ENCODE measurements around the gene TAB2.

The TAB2 gene

DNA sequence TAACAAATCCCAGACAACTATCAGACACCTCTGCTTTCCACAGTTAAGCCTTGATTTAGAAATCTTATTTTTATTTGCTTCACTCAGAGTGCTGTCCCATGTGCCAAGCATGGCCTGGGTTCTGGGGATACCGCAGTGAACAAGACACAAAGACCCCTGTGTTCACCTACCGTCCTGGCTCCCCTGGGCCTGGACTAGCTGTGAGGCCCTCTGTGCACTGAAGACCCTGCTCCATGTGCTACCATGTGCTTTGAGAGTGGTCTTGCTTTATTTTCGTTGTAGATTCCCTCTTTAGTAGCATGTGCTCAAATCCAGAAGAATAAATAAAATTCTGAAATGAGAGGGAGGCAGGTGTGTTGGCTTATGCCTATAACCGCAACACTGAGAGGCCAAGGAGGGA is 105.1 kb downstream of the TAB2 start:
- Histone ChIP-seq H3K27me3 (ENCODE audit: control insufficient read depth, low read length) (no peaks in the 10 kb centered on the region), H3K4me3 (ENCODE audit: low read length) (no peak overlapping the region), H3K4me1 (ENCODE audit: control insufficient read depth, low read length) (no peaks in the 10 kb centered on the region), H3K79me2 (ENCODE audit: control insufficient read depth, low read length) (no peaks in the 10 kb centered on the region), H3K9me2 (replicated peaks; ENCODE audit: control insufficient read depth, low read length) (no peaks in the 10 kb centered on the region), H3F3A (ENCODE audit: control insufficient read depth, insufficient read depth) (no peaks in the 10 kb centered on the region), H3K27ac (ENCODE audit: low read depth, low read length) (no peak overlapping the region), H4K20me1 (ENCODE audit: control insufficient read depth, insufficient read depth, low read depth, low read length) (no peaks in the 10 kb centered on the region), H3K4me2 (ENCODE audit: low read length) (no peak overlapping the region), H3K9me3 (ENCODE audit: control insufficient read depth, insufficient read depth, low read length) (no peaks in the 10 kb centered on the region), H3K36me3 (ENCODE audit: control insufficient read depth, low read length) (no peaks in the 10 kb centered on the region)
- TF ChIP-seq, protein P1, sequence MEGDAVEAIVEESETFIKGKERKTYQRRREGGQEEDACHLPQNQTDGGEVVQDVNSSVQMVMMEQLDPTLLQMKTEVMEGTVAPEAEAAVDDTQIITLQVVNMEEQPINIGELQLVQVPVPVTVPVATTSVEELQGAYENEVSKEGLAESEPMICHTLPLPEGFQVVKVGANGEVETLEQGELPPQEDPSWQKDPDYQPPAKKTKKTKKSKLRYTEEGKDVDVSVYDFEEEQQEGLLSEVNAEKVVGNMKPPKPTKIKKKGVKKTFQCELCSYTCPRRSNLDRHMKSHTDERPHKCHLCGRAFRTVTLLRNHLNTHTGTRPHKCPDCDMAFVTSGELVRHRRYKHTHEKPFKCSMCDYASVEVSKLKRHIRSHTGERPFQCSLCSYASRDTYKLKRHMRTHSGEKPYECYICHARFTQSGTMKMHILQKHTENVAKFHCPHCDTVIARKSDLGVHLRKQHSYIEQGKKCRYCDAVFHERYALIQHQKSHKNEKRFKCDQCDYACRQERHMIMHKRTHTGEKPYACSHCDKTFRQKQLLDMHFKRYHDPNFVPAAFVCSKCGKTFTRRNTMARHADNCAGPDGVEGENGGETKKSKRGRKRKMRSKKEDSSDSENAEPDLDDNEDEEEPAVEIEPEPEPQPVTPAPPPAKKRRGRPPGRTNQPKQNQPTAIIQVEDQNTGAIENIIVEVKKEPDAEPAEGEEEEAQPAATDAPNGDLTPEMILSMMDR (IDR thresholded peaks at IDR 0.05; ENCODE audit: low read depth, low read length, poor library complexity, severe bottlenecking): no peak
- no peak for TF ChIP-seq EZH2phosphoT487 (IDR thresholded peaks at IDR 0.05; ENCODE audit: borderline replicate concordance, low read length)

DNA sequence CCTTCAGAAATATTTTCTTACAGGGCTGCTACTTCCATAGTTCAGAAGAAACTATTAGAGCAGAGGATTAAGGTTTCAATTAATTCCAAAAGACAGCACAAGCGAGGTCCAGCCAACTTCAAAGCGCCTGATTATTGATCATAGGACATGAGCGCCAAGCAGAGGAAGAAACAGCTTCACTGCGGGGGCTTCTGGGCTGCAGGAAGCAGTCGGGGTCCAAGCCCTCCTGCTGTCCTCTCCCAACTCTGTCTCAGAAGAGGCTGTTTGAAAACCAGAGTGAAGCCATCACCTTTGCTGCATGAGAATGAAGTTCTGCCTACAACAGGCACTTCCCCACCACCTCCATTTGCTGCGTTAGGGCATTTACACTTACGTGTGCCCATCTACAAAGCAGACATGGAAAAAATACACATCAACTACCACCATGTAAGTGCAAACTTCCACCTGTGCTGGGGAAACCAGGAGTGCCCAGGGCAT is 106.5 kb downstream of the TAB2 start:
- Histone ChIP-seq H3K27me3 (ENCODE audit: control insufficient read depth, low read length) (no peaks in the 10 kb centered on the region), H3F3A (ENCODE audit: control insufficient read depth, insufficient read depth) (no peaks in the 10 kb centered on the region), H3K4me2 (ENCODE audit: low read length) (no peak overlapping the region), H3K79me2 (ENCODE audit: control insufficient read depth, low read length) (no peaks in the 10 kb centered on the region), H3K36me3 (ENCODE audit: control insufficient read depth, low read length) (no peaks in the 10 kb centered on the region), H4K20me1 (ENCODE audit: control insufficient read depth, insufficient read depth, low read depth, low read length) (no peaks in the 10 kb centered on the region), H3K27ac (ENCODE audit: low read depth, low read length) (no peak overlapping the region), H3K4me1 (ENCODE audit: control insufficient read depth, low read length) (no peaks in the 10 kb centered on the region), H3K9me2 (replicated peaks; ENCODE audit: control insufficient read depth, low read length) (no peaks in the 10 kb centered on the region), H3K4me3 (ENCODE audit: low read length) (no peak overlapping the region), H3K9me3 (ENCODE audit: control insufficient read depth, insufficient read depth, low read length) (no peaks in the 10 kb centered on the region)
- TF ChIP-seq, protein P1 (IDR thresholded peaks at IDR 0.05; ENCODE audit: low read depth, low read length, poor library complexity, severe bottlenecking): no peak
- no peak for TF ChIP-seq EZH2phosphoT487 (IDR thresholded peaks at IDR 0.05; ENCODE audit: borderline replicate concordance, low read length)

GRCh38 chr6:149425224-149425623 is 107.7 kb downstream of the TAB2 start:
- H4K20me1 ChIP-seq (ENCODE audit: control insufficient read depth, insufficient read depth, low read depth, low read length): no peaks in the 10 kb centered on the region
- H3K36me3 ChIP-seq (ENCODE audit: control insufficient read depth, low read length): no peaks in the 10 kb centered on the region
- H3K9me2 ChIP-seq (replicated peaks; ENCODE audit: control insufficient read depth, low read length): no peaks in the 10 kb centered on the region
- no peak overlapping the region for H3K4me2 ChIP-seq (ENCODE audit: low read length)
- no peaks in the 10 kb centered on the region for H3K27me3 ChIP-seq (ENCODE audit: control insufficient read depth, low read length)
- no peaks in the 10 kb centered on the region for H3K4me1 ChIP-seq (ENCODE audit: control insufficient read depth, low read length)
- no peaks in the 10 kb centered on the region for H3K9me3 ChIP-seq (ENCODE audit: control insufficient read depth, insufficient read depth, low read length)
- no peaks in the 10 kb centered on the region for H3F3A ChIP-seq (ENCODE audit: control insufficient read depth, insufficient read depth)
- no peak overlapping the region for H3K4me3 ChIP-seq (ENCODE audit: low read length)
- no peaks in the 10 kb centered on the region for H3K79me2 ChIP-seq (ENCODE audit: control insufficient read depth, low read length)
- TF ChIP-seq EZH2phosphoT487 (IDR thresholded peaks at IDR 0.05; ENCODE audit: borderline replicate concordance, low read length): no peak
- TF ChIP-seq, protein P1 (IDR thresholded peaks at IDR 0.05; ENCODE audit: low read depth, low read length, poor library complexity, severe bottlenecking): no peak
- no peak overlapping the region for H3K27ac ChIP-seq (ENCODE audit: low read depth, low read length)

Measured in DOHH2 (cell line).